ENCODE measurements around the gene TDP1. TPM values are rescaled to one million over a fixed set of nuclear protein-coding genes. Genes with fewer than 3 reads are reported as not detected.

Gene TDP1
- total RNA-seq, 1 donor from 2014 or later, result 3.4 TPM

GRCh38 chr14:89910691-89911009 is 45.1 kb upstream of the TDP1 start:
- Histone ChIP-seq H3K9me3 (replicated peaks) (no peaks in the 10 kb centered on the region), H3K27me3 (ENCODE audit: low read depth) (no peaks in the 10 kb centered on the region), H3K4me3 (no peak overlapping the region), H3K4me1 (peaks cover 6% of the 10 kb centered on the region), H3K36me3 (no peaks in the 10 kb centered on the region), H3K27ac (replicated peaks) (no peak overlapping the region)
- intact Hi-C loops (cut with micrococcal nuclease), result loop anchor here (5.0 kb wide), 1 partner anchor 868 kb away; no protein-coding TSS in a partner anchor
- TF ChIP-seq, protein P1, sequence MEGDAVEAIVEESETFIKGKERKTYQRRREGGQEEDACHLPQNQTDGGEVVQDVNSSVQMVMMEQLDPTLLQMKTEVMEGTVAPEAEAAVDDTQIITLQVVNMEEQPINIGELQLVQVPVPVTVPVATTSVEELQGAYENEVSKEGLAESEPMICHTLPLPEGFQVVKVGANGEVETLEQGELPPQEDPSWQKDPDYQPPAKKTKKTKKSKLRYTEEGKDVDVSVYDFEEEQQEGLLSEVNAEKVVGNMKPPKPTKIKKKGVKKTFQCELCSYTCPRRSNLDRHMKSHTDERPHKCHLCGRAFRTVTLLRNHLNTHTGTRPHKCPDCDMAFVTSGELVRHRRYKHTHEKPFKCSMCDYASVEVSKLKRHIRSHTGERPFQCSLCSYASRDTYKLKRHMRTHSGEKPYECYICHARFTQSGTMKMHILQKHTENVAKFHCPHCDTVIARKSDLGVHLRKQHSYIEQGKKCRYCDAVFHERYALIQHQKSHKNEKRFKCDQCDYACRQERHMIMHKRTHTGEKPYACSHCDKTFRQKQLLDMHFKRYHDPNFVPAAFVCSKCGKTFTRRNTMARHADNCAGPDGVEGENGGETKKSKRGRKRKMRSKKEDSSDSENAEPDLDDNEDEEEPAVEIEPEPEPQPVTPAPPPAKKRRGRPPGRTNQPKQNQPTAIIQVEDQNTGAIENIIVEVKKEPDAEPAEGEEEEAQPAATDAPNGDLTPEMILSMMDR (IDR thresholded peaks at IDR 0.05; ENCODE audit: borderline replicate concordance), result no peak
- DNase-seq, result no peak

DNA sequence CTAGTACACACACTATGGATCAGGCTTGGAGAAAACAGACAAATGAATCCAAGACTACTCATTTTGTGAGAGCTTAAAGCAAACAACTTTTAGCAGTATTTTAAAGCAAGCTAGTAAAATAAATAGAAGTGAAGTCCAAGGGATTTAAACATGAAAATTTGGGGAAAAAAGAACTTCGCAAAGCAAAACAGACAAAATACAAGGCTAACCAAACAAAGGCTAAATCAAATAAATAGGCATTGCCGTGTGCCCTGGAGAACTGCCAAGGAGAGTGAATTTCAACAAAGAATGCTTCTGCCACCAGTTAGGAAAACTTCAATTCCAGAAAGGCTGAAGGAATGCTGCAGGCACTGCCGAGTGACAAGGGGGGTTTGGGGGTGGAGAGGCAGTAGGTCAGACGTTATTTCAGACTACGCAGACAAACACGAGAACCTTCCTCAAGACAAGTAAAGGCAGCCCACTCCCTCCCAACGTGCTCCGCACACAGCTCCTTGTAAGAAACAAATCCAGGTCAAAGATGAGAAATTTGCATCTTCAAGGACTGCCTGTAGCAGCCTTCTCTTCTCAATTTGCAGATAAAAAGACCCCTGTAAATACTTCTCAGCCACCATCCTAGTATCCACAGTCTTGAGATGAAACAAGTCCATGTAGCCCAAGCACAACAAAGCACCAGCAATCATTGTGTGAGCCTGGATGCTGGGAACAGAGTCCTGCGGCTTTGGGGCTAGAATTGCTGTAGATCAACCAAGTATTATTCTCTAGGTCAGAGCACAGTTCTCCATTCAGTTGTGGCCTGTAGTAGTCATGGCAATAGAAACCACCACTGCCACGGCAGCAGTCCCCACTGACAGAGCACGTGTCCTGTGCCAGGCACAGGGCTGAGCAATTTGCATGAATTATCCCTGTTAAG is 44.5 kb upstream of the TDP1 start:
- no peaks in the 10 kb centered on the region for H3K9me3 ChIP-seq (replicated peaks)
- intact Hi-C loops (cut with micrococcal nuclease), result loop anchor here (5.0 kb wide), 1 partner anchor 869 kb away; no protein-coding TSS in a partner anchor
- DNase-seq, result no peak
- H3K4me1 ChIP-seq, result peaks cover 6% of the 10 kb centered on the region
- H3K27me3 ChIP-seq (ENCODE audit: low read depth), result no peaks in the 10 kb centered on the region
- TF ChIP-seq, protein P1 (IDR thresholded peaks at IDR 0.05; ENCODE audit: borderline replicate concordance), result no peak
- no peak overlapping the region for H3K4me3 ChIP-seq
- no peaks in the 10 kb centered on the region for H3K36me3 ChIP-seq
- H3K27ac ChIP-seq (replicated peaks), result no peak overlapping the region

DNA sequence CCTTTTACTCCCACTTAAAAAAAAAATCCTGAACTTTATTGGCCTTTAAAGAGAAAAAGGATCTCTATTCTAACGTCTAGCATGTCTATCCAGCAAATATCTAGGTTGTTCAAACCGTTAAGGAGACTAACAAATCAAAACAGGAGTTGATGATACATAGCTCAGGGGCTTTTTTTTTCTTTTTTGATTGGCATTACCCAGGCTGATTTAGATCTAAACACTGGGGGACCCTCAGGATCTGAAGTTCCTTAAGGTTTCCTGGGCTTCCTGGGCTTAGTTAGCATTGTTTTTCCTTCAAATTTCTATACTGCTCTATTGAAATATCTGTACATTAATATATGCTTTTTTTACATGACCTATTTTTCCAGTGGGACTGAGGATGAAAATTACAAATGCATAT is 43.5 kb upstream of the TDP1 start:
- Histone ChIP-seq H3K9me3 (replicated peaks) (no peaks in the 10 kb centered on the region), H3K4me1 (peaks cover 6% of the 10 kb centered on the region), H3K36me3 (no peaks in the 10 kb centered on the region), H3K27ac (replicated peaks) (no peak overlapping the region), H3K4me3 (no peak overlapping the region), H3K27me3 (ENCODE audit: low read depth) (no peaks in the 10 kb centered on the region)
- intact Hi-C loops (cut with micrococcal nuclease), result loop anchor here (5.0 kb wide), 1 partner anchor 870 kb away; no protein-coding TSS in a partner anchor
- no peak for DNase-seq
- TF ChIP-seq, protein P1 (IDR thresholded peaks at IDR 0.05; ENCODE audit: borderline replicate concordance), result no peak

- TF ChIP-seq, protein P1 (IDR thresholded peaks at IDR 0.05; ENCODE audit: borderline replicate concordance), result no peak
- H3K27me3 ChIP-seq (ENCODE audit: low read depth), result no peaks in the 10 kb centered on the region
- no peak for DNase-seq
- H3K27ac ChIP-seq (replicated peaks), result no peak overlapping the region
- no peak overlapping the region for H3K4me3 ChIP-seq
- H3K4me1 ChIP-seq, result peaks cover 6% of the 10 kb centered on the region
- no peaks in the 10 kb centered on the region for H3K9me3 ChIP-seq (replicated peaks)
- H3K36me3 ChIP-seq, result no peaks in the 10 kb centered on the region
- intact Hi-C loops (cut with micrococcal nuclease), result loop anchor here (5.0 kb wide), 1 partner anchor 870 kb away; no protein-coding TSS in a partner anchor
Observed at GRCh38 chr14:89912667-89913211, 43.0 kb upstream of the TDP1 start.

DNA sequence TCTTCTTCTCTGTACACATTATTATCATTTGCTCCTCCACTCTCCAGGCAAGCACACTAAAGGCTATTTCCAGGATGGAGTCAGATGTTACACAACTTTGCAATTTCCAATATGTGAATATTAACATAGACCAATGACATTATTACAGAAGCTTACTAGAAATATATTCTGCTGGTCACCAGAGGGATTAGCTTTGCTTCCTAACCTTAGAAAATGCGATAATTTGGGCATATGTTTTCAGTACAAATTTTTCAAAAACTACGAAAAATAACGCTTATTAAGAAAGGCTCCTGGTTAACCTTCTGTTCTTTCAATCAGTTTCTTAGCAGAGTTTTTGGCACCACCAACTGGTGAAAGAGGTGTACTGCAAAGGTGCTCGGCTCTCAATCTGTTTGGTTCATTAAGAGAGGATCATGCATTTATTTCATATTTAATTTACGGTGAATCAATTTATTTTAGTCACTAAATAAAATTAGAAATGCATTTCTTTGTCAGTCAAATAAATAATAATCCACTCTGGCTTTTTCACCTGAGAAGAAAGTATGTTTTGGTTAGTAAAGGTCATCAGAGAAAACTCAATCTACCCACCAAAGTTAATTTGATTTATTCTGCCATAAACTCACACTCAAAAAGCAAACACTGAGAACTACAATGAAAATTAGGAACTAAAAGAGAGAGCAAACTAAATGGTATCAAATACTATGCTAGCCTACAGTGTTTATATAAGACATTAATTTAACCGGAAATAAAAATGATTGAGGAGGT is 40.4 kb upstream of the TDP1 start:
- peaks cover 6% of the 10 kb centered on the region for H3K4me1 ChIP-seq
- H3K4me3 ChIP-seq, result no peak overlapping the region
- peak; percentile 23 for DNase-seq
- no peak overlapping the region for H3K27ac ChIP-seq (replicated peaks)
- intact Hi-C loops (cut with micrococcal nuclease), result loop anchor here (5.0 kb wide), 1 partner anchor 883 kb away; no protein-coding TSS in a partner anchor
- H3K27me3 ChIP-seq (ENCODE audit: low read depth), result no peaks in the 10 kb centered on the region
- no peaks in the 10 kb centered on the region for H3K36me3 ChIP-seq
- no peaks in the 10 kb centered on the region for H3K9me3 ChIP-seq (replicated peaks)
- TF ChIP-seq, protein P1 (IDR thresholded peaks at IDR 0.05; ENCODE audit: borderline replicate concordance), result peak; percentile 98

Data from left ventricle myocardium inferior (tissue), 1 donor.